GM18520 (cell line): ENCODE results near the gene PPP1R12B.
"Not testable (repeated sequence)": the region's sequence is repeated elsewhere in the genome, so short reads cannot be mapped to it uniquely, and the experiment has no call there.

Experiments
- ATAC-seq: cut with Tn5 transposase; IDR thresholded peaks from one replicate; pipeline ENCODE4 v1.9.1; 2021; ENCODE audit not compliant: unreplicated experiment

Gene PPP1R12B

DNA sequence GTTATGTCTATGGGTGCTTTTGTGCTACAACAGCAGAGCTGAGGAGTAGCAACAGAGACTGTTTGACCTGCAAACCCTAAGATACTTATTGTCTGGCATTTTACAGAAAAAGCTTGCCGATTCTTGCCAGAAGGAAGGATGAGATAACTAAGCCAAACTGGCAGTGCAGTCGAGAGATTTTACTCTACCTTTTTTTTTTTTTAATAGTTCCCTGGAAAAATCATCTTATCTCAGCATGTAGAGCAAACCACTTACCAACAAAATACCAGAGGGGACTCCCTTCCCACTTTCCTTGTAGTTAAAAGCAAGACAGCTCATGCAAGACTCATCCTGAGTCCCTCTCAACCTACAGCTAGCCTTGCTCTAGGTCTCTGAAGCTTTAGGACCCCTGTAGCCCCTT lies 228.9 kb downstream of the PPP1R12B start:
- ATAC-seq, result no peak

DNA sequence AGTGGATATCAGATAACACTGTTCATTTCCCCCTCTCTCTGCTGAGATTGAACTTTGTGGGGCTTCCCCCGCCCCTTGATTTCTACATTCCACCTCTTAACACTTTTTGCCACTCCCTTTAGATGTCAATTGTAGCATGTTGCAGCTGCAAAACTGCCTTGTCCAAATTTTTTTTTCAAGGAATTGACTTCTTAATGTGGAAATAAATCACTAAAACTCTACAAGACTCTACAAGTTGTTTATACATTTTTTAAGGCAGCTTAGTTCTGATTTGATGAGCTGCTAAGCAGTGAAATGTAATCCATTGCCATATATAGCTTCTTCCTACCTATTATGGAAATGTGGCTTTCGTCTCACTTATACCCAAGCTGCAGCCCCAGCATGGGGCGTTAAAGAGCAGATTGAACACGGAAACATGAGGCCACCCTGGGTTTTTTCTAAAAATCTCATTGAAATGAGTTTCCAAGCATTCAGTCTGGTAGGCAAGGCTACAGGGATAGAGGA lies 229.6 kb downstream of the PPP1R12B start:
- ATAC-seq, result no peak

DNA sequence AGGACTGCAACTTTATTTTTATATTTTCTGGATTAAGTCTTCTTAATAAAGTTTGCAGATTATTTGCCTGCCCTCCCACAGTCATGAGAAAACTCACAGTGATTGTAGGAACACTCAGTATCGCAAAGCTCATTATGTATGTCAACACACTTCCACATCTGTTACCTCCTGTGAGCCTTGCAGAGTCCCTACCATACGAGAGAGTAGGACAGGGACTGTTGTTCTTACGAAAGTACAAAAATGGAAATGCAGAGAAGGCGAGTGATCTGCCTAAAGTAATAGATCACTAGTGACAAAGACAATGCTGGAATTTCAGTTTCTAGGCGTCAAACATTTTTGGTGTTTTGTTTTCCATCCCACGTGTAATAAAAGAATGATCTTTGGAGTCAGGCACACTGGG lies 230.1 kb downstream of the PPP1R12B start:
- ATAC-seq, result no peak

DNA sequence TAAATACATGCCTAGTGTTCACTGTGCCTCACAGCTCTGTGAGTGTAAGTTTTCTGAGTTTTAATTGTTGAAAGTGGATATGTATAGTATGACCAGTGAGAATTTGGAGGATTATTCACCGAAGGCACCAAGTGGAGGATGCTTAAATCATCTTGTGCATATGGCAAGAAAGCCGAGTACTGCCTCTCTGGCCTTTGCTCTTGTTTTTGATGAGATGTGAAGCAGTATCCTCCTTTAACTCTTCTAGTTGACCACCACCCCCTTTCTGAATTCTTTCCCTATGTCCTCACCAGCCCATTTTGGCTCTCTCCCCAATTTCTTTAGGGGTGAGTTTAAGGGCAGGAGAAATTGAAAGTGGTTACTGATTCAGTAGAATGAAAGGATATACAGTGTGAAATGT lies 231.3 kb downstream of the PPP1R12B start:
- ATAC-seq, result no peak

DNA sequence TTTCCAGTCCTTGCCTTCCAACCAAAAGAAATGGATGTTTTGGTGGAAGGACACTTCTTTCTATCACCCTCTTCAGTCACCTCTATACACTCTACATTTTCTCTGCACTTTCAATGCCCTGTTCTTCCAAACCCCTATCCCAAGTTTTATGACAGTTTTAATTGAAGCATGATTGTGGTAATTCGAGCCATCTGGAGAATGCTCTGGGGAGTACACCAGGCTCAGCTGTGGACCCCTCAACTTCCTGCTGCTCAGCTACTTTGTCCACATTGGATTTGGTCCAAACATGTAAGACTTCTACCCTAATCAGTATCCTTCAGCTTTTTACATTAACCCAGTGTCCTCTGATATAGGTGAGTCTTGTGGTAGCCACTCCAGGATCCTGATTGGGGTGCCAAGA lies 232.1 kb downstream of the PPP1R12B start:
- no peak for ATAC-seq

DNA sequence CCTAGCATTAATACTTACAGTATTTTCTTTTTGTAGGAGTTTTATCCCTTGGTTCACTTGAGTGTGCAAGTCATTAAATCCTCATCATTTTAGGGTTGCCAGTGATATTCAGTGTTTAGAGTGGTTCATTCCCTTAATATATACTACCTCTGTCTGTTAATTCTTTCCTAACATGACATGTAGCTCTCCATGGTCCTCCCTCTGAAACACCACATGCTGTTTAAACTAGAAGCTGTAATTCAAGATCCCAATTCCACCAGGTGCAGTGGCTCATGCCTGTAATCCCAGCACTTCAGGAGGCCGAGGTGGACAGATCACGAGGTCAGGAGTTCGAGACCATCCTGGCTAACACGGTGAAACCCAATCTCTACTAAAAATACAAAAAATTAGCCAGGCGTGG lies 233.9 kb downstream of the PPP1R12B start:
- ATAC-seq, result not testable (repeated sequence)

DNA sequence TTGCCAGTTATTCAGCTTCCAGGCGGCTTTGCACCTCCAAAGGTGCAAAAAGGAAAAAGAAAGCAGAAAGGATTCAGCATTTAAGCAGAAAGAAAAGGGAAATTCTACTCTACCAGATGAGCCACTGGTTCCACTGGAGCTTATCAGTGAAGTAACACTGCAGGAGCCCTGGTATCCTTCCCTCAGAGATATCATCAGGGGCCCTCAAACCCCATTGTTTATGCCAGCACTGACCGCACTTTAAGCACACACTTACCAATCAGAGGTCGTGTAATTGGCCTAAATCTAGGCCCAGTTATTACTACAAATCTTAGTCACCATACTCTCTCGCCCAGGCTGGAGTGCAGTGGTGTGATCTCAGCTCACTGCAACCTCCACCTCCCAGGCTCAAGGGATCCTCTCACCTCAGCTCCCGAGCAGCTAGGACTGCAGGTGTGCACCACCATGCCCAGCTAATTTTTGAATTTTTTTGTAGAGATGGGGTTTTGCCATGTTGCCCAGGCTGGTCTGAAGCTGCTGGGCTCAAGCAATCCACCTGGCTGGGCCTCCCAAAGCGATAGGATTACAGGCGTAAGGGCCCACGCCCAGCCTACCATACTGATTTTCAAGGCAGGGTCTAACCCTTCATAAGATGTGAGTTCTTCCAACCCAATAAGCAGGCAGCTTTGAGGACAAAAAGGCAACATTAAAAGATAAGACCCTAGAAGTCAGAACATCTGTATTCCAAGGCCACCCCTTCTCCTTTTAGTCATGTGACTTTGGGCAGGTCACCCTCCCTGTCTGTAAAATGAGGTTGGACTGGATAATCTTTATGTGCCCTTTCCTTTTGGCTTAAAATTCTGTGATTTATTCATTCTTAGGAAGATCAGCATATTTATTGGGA lies 236.4 kb downstream of the PPP1R12B start:
- no peak for ATAC-seq

DNA sequence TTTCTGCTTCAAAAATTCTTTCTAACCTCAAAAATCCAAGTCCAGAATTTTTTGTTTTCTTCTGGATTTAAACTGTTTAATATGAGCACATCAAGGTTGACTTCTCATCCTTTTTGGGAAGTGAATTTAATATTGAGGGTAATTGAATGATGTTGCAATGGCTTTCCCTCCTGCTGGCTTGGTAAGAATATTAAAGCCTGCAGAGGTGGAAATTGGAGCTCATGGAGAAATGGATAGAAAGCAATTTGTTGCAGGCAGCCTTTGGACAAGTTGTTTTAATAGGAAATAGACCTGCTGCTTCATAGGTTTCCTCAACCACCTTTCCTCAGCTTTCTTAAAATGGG lies 237.1 kb downstream of the PPP1R12B start:
- ATAC-seq, result no peak

DNA sequence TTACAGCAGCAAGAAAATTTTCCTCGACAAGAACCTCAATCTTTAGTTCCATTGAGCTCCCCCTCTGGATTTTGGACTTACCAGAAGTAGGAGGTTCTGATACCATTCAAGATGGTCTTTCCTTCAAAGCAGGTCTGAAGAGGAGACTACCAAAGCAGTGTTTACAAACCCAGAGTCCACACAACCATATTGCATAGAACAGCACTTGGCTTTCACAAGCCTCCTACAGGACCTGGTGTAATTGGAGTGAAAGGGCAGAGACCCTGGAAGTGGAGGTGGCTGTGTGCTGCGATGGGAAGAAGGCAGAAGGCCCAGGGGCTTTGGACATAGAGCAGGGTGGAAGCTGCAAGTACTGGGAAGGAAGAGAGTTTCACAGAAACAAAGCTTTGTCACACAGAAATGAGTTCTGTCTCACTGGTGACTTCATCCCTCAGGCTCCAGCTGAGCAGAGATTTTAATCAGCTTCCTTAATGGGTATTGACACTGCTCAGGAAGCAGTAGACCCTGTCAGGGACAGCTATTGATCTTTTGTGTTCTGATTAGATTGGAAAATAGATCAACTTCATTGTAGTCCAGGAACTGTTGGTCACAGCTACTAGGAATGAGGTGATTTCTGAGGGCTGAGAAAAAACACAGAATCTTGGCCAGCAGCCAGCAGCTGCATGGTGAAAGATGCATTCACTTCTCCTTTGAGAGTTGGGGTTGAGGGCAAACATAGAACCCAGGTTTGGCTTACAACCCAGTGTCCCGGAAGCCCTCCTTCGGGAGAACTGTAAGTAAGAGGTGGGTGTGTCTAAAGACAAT lies 237.7 kb downstream of the PPP1R12B start:
- no peak for ATAC-seq

DNA sequence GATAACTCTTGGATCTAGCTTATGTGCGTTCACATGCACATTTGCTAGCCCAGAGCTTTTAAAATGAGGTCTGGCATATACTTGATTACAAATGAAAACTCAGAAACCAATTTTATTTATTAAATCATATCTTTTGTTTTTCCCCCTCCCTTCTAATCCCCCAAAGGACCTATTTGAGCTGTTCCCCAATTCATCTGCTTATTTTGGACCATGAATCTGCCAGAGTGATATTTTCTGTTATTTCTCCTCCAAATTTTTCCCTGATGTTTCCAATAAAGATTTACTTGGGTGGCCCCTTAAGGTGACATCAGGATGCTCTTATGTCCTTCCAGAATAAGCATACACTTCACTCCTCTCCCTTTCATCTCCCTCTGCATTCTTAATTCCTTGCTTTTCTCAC lies 238.4 kb downstream of the PPP1R12B start:
- no peak for ATAC-seq

DNA sequence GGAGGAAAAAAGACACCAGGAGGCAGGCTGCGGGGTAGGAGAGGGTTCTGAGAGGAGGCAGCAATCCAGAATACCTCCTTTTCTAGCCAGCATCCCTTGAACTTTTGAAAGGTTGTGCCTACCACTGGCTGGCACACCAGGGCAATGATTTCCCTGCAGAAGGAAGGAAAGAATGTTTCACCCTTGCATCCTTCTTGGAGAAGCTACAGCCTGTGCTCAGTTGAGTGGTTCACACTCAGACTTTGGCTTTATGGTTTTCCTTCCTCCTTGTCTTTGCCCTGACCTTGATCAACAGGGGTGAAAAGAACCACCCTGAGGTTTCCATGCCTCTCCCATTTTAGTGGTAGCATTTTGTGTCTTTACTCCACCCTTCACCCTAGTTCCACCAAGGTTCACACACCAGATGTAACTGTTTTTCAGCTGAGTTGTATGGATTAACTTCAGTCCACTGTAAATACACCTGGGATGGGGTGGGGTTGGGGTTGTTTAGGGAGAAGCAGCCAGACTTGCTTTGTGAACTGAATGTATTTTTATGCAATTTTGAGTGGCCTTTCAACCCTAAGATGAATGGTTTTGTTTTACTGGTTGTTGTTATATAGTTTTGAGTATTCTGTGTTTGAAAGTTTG lies 239.5 kb downstream of the PPP1R12B start:
- ATAC-seq, result no peak

DNA sequence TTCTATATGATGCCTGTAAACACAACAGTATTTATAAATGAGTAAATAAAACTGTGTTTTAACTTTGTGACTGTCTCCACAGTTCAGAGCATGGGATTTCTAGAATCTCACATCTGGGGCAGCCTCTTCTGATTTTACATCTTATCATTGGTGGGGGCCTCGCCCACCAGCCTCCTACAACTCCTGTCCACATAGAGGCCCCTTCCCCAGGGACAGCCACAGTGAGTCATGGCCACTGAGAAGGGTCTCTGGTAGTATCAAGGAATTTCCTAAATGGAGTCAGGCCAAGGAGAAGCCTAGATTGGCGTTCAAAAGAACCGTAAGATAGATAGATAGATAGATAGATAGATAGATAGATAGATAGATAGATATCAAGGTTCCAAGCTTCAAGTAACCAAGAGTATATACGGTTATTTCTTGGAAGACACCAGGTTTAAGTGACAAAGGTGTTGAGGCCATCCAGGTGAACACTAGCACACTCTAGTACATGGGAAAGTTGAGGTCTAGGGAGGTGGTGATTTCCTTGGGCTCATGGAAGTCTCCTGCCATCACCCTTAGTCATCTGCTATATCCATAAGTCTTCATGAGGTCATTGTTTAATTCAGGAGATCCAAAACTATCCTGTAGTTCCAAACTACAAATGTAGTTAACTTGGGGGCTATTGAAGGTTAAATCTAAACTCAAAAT lies 240.1 kb downstream of the PPP1R12B start:
- no peak for ATAC-seq

DNA sequence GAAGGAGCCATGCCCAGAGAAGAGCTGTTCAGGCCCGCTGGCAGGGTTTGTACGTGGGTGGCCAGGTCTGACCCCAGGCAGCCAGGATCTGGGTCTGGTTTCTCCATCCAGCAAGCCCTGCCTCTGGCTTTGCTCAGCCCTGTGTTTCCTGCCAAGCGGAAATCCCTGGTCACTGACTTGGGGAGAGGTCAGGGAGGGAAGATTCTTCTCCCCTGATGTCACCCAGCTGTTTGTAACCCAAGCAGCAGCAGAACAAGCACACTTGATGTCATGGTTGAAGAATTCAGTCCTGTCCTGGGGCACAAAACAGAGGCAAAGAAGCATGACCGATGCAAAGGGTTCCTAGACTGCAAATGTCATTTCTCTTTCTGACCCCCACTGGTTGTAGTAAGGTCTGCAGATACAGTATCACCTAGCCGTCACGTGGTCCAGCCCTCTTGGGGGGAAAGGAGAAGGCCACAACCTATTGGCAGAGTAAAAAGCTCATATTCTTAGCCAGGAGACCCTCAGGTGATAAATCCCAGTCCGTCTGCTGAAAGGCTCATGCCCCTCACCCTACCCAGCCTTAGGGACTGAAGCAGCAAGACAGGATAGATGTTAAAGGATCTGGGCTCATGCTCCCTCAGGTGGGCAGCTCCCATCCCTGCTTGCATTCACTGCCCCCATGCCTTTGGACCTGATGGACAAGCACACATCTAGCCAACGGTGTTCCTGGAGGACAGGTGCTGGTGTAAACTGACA lies 240.9 kb downstream of the PPP1R12B start:
- ATAC-seq, result no peak

DNA sequence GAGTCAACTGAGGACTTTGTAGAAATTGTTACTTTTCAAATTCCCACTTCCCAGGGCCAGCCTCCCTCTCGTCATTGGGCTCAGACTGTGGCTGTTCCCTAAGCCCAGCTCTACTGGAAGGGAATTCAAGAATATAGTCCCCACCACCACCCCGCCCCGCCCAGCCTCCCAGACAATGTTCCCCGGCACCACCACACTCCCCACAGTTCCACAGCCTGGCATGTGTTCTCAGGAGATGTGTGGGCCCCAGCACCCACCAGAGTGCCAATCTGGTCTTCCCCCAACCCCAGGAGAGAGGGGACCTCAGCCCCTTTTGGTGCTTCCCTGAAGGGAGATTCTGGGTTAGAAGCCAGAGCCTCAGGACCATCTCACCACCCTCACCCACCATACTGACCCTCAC lies 241.6 kb downstream of the PPP1R12B start:
- no peak for ATAC-seq

DNA sequence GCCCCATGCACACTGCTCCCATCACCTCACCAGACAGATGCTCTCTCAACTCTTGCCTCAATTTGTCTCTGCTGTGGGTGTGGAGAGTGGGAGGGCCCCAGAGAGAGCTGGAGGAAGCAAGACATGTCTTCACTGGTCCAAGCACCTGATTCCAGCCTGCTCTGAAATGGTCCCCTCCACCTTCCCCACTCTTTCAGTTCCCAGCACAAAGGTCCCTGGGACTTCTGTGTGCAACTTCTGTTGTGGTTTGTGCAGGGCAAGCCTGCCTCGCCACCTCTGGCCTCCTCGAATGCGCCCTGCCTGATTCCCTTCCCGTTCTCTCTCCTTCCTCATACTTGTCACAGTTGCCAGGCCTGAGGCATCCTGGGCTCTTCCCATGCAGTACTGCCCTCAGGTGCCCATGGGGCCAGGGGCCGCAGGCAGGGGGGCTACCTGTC lies 242.5 kb downstream of the PPP1R12B start:
- no peak for ATAC-seq

DNA sequence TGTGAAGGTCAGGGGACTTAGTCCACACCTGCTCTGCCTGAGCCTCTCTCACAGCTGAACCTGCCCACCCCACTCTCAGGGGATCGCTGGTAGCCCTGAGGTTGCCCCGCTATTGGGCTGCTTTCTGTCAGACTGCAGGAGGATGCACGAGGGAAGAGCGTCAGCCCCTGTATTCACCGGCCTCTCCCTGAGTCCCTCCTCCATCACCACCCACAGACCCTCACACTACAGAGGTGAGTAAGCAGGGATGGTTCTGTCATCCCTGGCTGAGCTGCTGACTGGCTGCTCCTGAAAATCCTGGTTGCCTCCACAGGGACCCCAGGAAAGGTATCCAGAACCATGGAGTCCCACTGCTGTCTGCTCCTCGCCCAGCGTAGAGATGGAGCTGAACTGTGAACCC lies 243.0 kb downstream of the PPP1R12B start:
- ATAC-seq, result no peak

DNA sequence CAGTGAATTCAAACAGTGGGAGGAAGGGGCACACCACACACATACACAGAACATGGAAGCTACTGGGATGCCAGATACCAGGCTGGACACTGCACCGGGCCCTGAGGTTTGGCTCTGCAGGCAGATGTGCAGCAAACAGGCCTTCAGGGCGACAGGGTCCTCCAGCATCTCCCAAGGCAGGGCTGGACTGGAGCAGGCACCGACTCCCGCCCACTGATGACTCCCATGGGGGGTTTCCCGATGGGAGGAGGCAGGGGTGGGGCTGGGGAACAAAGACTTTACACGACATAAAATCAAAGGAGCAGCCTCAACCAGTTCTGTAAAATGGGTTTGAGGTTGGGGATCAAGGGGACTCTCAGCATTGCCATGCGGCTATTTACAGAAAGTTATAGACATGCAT lies 243.6 kb downstream of the PPP1R12B start:
- no peak for ATAC-seq

DNA sequence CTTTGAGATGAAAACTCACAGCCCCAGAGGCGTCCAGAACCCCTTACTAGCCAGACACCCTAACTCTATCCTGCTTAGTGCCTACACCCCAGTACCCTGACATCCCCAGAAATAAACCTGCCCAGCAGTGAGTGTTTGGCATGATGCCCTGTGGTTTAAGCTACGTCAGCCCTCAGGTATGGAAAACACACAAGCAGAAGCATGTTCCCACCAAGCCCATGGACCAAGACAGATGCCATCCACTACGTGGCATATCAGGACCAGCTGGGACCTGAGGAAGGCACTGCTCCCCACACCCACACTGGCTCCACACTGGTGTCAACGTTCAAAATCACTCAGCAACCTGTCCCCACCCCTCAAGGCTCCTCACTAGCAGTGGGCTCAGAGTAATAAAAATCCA lies 245.3 kb downstream of the PPP1R12B start:
- ATAC-seq, result no peak

DNA sequence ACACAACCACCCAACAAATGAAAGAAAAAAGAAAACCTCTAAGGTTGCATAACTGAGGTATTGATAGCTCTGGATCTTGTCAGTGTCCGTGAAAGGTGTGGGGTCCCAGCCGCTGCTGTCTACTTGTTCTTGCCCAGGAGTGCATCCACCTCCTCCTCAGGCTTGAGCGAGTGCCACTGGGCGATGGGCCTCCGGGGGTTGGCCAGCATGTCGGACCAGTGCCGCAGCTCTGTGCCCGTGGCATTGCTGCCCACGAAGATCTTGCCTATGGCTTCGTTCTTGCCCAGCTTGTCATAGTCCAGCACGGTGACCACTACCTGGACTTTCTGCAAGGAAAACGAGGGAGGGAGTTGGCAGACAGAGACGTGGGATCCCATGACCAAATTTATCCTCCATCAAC lies 248.1 kb downstream of the PPP1R12B start:
- no peak for ATAC-seq

DNA sequence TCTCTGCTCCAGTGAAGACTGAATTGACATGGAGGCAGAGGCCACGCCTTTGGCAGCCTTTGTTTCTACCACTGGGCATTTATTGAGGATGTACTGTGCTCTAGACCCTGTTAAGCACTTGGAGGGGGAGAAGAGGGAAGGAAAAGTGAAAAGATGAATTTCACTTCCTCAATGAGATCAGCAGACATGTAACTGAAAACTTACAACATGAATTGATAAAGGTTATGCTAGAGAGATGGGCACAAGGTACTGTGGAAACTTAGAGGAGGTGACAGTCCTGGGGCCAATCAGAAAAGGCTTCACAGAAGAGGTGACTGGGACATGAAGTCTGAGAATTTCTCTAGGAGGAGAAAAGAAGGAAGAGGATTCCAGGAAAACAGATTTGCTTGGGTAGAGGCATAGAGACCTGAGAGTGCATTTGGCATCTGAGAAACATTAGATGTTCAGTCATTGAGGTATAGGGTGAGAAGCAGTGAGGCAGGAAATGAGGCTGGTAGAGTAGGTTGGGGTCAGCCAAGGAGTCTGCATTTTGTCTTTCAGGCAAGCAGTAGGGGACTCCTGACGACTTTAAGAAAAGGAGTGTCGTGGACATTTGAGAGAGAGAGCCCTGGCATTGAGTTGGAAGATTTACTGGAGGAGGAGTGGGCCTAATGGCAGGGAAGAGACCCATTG lies 248.7 kb downstream of the PPP1R12B start:
- no peak for ATAC-seq
